Measurements from ENCODE around the gene LMNTD2. TPM values are rescaled to one million over a fixed set of nuclear protein-coding genes. Genes with fewer than 3 reads are reported as not detected.

Gene LMNTD2
- total and polyA plus RNA-seq, 2 of the 13 experiments (the other 11 are each of a cell fraction or from before 2014, with no cell fraction given) = 1.1 to 3.1 TPM

GRCh38 chr11:506238-506994 lies 54.1 kb downstream of the LMNTD2 start (continued):
- TF ChIP-seq PAXIP1 (CRISPR knock-in tag; conservative IDR thresholded peaks at IDR 0.05) = no peak; the same call in 1 of the 2 replicates
- no peak for TF ChIP-seq CENPBD1 (CRISPR knock-in tag; IDR thresholded peaks at IDR 0.05; ENCODE audit: borderline replicate concordance, low read depth)
- TF ChIP-seq SAP130 (CRISPR knock-in tag; IDR thresholded peaks at IDR 0.05; ENCODE audit: low read depth) = peak; percentile 84
- TF ChIP-seq, protein P1, sequence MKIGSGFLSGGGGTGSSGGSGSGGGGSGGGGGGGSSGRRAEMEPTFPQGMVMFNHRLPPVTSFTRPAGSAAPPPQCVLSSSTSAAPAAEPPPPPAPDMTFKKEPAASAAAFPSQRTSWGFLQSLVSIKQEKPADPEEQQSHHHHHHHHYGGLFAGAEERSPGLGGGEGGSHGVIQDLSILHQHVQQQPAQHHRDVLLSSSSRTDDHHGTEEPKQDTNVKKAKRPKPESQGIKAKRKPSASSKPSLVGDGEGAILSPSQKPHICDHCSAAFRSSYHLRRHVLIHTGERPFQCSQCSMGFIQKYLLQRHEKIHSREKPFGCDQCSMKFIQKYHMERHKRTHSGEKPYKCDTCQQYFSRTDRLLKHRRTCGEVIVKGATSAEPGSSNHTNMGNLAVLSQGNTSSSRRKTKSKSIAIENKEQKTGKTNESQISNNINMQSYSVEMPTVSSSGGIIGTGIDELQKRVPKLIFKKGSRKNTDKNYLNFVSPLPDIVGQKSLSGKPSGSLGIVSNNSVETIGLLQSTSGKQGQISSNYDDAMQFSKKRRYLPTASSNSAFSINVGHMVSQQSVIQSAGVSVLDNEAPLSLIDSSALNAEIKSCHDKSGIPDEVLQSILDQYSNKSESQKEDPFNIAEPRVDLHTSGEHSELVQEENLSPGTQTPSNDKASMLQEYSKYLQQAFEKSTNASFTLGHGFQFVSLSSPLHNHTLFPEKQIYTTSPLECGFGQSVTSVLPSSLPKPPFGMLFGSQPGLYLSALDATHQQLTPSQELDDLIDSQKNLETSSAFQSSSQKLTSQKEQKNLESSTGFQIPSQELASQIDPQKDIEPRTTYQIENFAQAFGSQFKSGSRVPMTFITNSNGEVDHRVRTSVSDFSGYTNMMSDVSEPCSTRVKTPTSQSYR (CRISPR knock-in tag; IDR thresholded peaks at IDR 0.05; ENCODE audit: borderline replicate concordance) = no peak
- TF ChIP-seq ZNF318 (CRISPR knock-in tag; IDR thresholded peaks at IDR 0.05) = no peak; the same call in 1 of the 2 replicates
- TF ChIP-seq KDM4B (CRISPR knock-in tag; IDR thresholded peaks at IDR 0.05) = no peak
- TF ChIP-seq RBAK (CRISPR knock-in tag; IDR thresholded peaks at IDR 0.05) = no peak
- no peak for TF ChIP-seq ZNF615 (CRISPR knock-in tag; IDR thresholded peaks at IDR 0.05; ENCODE audit: borderline replicate concordance)
- 0 out of 2 replicates have a peak, but pooled peaks have one; percentile 18 for TF ChIP-seq PPARG (CRISPR knock-in tag; conservative IDR thresholded peaks at IDR 0.05)
- TF ChIP-seq, protein P2, sequence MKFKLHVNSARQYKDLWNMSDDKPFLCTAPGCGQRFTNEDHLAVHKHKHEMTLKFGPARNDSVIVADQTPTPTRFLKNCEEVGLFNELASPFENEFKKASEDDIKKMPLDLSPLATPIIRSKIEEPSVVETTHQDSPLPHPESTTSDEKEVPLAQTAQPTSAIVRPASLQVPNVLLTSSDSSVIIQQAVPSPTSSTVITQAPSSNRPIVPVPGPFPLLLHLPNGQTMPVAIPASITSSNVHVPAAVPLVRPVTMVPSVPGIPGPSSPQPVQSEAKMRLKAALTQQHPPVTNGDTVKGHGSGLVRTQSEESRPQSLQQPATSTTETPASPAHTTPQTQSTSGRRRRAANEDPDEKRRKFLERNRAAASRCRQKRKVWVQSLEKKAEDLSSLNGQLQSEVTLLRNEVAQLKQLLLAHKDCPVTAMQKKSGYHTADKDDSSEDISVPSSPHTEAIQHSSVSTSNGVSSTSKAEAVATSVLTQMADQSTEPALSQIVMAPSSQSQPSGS (CRISPR knock-in tag; IDR thresholded peaks at IDR 0.05) = no peak
- peak; percentile 83; the same call in 1 of the 2 replicates for TF ChIP-seq PAX8 (CRISPR knock-in tag; IDR thresholded peaks at IDR 0.05; ENCODE audit: borderline replicate concordance)

Measured in HepG2 (cell line).